HG02678 (cell line): ENCODE measurements around the gene FOXO3.

ENCODE experiments used
- ATAC-seq: cut with Tn5 transposase; IDR thresholded peaks from one replicate; pipeline ENCODE4 v1.9.1; 2021; ENCODE audit warnings: mild to moderate bottlenecking, moderate library complexity; ENCODE audit not compliant: unreplicated experiment

FOXO3 gene

GRCh38 chr6:108710030-108710429 is 149.3 kb downstream of the FOXO3 start:
- ATAC-seq: no peak

DNA sequence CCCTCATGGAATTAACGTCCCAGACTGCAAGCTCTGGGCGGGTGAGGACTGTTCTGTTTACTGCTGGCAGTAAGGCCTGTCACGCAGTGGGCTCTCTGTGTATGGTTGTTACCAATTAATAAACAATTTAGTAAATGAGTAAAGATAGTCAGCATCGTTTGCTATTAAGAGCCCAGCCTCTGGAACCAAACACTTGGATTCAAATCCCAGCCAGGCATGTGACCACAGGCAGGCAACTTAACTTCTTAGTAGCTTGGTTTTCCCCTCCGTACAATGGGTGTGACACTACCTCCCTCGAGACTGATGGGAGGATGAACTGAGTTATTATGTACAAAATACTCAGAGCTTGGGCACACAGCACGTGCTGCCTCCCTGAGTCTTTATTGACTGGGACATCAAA is 149.8 kb downstream of the FOXO3 start:
- ATAC-seq: no peak

DNA sequence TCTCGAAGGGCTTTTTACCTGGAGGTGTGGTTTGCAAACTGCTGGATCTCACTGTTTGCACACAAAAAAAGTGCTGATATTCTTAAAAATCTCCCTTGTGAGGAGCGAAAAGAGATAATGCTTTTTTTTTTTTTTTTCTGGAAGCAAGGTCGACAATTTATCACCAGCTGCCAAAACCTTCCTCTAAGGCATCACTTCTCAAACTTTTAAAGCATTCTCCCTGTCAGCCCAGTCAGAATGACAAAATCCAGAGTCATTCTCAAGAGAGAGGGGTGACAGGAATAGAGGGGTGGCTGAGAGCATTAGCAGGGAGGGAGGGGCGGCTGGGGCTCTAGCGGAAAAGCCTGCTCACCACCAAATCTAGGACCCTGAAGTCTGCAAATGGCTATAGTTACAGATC is 150.4 kb downstream of the FOXO3 start:
- no peak for ATAC-seq

- ATAC-seq: no peak
Measured at GRCh38 chr6:108711826-108712225, 151.1 kb downstream of the FOXO3 start.

DNA sequence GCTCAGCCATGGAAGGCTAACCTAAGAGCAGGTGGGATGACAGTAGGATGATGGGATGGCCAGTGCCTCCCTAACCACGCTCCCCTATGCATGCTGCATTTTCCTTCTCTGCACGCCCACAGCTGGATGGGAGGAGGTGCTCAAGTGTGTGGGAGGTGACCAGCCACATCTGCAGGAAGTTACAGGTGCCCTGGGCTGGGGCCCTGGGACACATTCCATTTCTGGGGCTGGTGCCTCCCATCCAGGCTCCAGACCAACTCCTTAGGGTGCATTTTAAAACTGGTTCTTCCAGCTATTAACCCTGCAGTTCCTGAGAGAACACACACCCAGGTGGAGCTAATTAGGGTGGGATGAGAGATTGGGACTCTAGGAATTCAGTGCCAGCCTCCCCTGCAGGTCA is 152.2 kb downstream of the FOXO3 start:
- no peak for ATAC-seq

DNA sequence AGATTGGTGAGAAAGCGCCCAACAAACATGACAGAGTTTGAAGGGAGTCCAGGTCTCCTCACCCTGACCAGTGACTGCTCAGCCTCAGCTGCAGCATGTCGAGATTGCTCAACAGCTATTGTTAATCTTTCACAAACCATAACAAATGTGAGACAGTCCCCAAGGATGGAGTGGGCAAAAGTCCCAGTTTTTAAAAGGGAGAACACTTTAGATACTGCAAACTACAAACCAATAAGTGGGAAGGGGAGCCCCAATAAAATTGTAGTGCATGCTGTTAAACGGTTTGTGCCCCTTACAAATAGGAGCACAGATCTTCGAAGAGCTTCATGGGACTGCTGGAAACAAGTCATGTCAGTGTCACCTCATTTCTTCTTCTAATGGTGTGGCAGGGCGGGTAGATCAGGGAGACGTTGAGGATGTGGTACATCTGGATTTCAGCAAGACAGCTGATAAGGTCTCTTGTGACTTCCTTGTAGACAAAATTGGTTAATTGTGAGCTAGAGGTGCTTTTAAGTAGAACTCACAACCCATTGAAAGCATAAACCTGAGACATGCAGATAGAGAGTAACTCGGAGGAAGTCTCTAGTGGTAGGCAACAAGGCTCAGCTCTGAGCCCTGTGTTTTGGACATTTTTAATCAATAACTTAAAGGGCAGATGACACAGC is 153.5 kb downstream of the FOXO3 start:
- no peak for ATAC-seq

- ATAC-seq: no peak
Measured at GRCh38 chr6:108714766-108715414, 154.2 kb downstream of the FOXO3 start.

GRCh38 chr6:108715832-108716231 is 155.1 kb downstream of the FOXO3 start:
- ATAC-seq: no peak

GRCh38 chr6:108716801-108717791 is 156.4 kb downstream of the FOXO3 start:
- no peak for ATAC-seq

GRCh38 chr6:108719477-108719876 is 158.8 kb downstream of the FOXO3 start:
- no peak for ATAC-seq

- no peak for ATAC-seq
Measured at GRCh38 chr6:108720827-108721226, 160.1 kb downstream of the FOXO3 start.

GRCh38 chr6:108721286-108721685 is 160.6 kb downstream of the FOXO3 start:
- ATAC-seq: no peak

DNA sequence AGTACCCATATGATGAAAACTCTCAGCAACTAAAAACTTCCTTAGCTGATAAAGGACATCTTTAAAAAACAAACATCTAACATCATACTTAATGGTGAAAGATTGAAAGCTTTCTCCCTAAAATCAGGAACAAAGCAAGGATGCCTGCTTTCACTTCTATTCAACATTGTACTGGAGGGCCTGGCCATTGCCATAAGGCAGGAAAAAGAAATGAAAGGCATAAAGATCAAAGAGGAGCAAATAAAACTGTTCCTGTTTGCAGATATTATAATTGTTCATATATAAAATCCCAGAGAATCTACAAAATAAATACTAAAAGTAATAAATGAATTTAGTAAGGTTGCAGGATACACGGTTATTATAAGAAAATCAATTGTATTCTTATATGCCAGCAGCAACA is 162.9 kb downstream of the FOXO3 start:
- ATAC-seq: no peak

- ATAC-seq: no peak
Measured at GRCh38 chr6:108726726-108727339, 166.1 kb downstream of the FOXO3 start.

- ATAC-seq: no peak
Measured at GRCh38 chr6:108727966-108728730, 167.4 kb downstream of the FOXO3 start.

- ATAC-seq: no peak
Measured at GRCh38 chr6:108728826-108729225, 168.1 kb downstream of the FOXO3 start.

DNA sequence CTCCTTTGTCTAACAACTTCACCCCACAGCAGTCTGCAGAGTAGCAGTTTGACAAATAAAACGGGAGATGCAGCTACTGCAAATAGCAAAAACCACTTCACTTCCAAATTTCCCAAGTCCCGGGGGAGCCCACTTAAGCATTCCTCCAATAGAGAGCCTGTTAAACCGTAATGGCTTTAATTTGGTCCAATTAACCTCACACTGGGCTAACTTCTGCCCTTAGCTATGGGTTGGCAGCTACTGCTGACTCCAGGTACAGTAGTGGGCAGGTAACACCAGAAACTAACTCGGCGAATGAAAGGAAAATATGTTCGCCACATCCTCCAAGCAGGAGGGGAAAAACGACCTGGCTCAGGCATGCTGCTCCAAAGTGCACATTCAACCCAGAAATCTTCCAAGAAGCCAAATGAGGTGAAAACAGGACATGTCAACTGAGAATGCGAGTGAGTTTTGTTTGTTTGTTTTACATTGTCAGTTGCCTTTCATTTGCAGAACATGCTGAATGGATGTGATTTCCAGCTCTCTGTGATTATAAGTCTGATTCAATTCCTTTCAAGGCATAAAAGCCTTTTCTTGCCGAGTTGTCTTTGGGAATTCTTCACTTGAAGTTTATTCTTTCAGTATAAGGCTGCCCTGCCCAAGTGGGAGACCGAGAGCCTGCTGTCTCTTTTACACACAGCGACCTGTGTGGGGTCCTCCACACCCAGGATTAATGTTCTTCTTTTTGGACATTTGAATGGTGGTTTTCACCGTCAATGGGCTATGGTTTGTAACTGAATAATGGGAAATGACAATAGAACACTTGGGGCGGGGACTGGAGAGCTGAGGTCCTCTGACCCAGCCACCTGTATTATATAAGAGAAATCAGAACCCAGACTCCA is 170.2 kb downstream of the FOXO3 start:
- no peak for ATAC-seq

GRCh38 chr6:108732091-108732870 is 171.6 kb downstream of the FOXO3 start:
- ATAC-seq: no peak

DNA sequence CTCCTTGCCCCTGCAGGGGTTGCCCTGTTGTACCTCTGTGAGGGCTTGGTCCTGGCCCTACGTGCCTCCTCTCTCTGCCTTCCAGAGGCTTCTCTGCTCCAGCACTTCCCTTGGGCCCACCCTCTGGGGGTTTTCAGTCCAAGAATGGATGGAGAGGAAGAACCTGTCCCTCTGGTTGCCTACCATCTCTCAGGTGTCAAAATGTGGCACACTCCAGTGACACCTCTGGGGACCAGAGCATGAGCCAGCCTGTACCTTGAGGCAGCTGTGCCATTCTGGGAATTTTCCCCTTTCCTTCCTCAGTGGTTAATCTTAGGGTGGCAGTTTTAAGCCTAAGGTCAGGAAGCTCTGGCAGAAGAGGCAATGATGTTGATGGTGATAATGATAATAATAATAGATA is 172.3 kb downstream of the FOXO3 start:
- ATAC-seq: no peak
